Astrocyte of the hippocampus (primary cell): ENCODE data around the gene MYCBP2.
A peak's percentile ranks its signal among the peaks of the same experiment; 100 is the strongest.

Source experiments
- DNase-seq: peaks from one replicate; pipeline ENCODE4 v3.0.0; 2011; ENCODE audit warnings: low read depth, low spot score

The MYCBP2 gene

DNA sequence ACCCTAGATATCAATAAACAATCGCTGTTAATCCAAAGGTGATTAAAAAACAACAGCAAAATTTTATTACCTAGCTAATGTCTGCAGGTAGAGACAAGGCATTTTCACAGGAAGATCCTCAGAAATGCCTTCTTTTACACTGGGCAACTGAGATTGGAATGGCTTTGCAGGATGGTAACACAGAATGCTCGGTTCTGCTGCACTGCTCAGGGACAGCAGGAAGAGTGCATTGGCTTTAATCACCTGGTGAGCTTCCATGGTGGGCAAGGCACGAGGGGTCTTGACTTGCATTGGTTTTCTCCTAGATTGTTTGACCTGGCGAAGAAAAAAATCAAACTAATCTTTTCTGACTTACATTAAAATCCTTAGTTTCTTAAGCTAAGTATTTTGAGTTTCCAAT lies 231.6 kb downstream of the MYCBP2 start:
- DNase-seq, result no peak

DNA sequence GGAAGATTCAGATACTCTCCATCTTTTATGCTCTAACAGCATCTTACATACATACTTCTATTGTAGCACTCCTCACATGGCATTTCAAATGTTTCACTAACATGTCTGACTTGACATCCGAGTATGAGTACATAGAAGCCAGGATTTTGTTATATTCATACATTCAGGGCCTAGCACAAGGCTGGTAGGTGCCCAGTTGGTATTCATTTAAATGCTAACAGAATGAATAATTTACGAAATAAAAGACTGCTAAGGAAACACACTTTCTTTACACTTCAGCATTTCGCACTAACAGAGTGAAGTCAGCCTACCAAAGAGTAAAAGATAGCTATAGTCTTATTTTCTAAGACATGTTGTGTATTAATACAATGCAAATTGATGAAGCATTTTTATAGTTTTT lies 232.1 kb downstream of the MYCBP2 start:
- DNase-seq, result no peak

DNA sequence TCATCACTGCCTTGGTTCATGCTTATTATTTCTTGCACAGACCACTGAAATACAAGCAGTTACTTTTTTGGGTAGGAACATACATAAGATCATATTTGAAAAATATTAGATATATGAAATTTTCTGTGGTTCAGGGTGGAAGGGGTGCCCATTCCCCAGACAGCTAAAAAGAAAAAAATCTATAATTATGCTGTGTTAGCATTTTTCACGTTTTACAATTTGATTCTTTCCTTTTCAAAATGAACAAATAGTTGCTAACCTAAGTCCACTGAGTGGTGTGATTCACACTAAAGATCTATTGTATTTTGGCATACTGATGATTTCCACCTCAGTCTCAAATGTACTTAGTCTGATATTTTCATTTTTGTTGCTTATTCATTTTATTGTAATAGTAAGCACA lies 233.2 kb downstream of the MYCBP2 start:
- no peak for DNase-seq

DNA sequence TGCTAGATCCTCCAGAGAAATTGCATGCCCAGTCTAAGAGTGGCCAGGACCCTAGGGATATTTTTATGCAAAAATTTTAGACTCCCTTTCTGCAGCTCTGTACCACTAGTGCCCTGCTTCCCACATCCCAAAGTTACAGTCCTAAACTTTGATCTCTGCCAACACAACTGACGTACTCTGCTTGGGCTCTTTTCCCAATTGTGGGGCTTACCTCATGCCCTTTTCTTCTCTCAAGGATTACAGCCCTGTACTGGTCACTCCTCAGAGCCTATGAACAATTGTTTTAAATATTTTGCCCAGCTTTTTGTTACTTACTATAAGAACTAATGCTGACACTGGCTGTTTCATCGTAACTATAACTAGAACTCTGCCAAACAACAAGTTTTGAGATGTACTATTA lies 242.1 kb downstream of the MYCBP2 start:
- no peak for DNase-seq

DNA sequence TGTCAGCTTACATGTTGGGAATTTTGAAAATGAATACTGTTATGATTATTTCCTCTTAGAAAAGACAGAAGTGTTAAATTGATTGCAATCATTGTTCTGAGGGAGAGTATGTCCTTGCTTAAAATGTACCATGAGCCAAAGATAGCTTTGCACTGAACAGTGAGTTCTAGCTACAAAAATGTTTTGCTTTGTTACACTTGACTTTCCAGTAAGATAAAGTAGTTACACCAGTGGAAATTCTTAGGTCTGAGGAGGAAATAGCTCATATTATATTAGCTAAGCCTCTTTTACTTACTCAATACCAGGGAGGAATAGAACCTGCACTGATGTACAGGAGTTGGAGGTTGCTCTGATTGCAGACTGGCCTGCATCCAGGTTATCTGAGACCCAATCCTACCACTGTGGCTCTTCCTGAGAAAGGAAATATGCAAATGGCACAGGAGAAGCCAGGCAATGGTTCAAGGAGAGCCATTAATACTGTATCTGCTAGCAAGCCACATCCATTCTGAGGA lies 246.9 kb downstream of the MYCBP2 start:
- DNase-seq, result no peak

DNA sequence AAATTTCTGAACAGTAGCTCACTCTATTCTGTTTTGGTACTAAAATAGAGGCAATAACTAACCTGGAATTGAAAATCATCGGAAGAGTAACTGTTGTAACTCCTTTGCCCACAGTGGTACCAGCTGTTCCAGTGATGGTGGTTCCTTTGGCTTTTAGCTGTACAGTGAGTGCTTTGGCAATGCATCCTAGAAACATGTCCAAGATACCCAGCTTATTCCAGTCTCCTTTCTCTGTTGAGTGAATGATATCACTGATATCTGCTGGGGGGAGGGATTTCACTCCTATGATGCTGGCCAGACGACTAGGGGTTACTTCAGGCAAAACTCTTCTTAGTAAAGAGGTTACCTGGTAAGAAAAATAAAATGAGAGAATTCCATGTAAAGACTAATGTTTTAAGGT lies 259.4 kb downstream of the MYCBP2 start:
- DNase-seq, result no peak

DNA sequence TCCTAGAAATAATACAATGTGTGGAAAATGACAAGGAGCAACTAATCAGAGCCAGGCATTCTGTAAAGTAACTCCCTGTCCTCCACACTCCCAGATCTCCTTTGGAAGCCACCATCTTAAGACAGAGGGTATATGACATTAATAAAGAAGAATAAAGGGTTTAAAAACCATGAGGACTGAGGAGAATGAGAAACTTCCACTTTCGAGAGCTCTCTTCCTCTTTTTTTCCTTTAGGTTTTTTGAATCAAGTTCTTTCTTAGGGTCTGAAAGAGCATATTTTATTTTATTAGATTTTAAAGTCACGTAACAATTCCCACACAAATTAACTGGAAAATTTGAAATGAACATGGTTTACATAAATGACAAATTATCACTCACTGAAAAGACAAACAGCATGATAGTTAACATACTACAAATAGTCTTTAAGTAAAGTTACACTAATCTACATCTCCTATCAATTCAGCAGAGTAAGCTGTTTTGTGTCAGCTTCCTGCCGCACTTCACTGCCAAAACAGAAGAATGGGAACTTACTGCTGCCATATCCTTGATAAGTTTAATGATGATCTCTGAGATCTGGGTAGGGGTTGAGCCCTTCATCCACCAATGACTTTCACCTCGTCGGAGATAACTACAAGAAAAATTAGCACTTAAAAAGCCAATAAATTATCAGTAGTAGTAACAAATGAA lies 261.3 kb downstream of the MYCBP2 start:
- no peak for DNase-seq

DNA sequence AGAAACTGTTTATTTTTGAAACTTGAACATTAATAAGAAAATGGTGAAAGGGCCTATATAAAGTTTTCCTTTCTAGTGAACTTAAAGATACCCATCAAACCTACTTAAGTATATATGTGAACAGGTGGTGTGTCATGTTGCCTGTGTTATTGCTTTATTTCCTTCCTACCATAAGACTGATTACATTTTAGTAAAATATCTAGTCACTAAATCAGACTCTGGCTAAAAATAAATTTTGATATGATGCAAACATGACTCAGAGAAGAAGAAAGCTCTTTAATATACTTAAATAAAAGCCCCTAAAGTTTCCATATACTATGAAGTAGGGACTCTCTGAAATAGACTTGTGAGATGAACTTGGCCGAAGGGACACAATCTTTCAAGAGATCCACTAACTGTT lies 264.8 kb downstream of the MYCBP2 start:
- DNase-seq, result no peak

DNA sequence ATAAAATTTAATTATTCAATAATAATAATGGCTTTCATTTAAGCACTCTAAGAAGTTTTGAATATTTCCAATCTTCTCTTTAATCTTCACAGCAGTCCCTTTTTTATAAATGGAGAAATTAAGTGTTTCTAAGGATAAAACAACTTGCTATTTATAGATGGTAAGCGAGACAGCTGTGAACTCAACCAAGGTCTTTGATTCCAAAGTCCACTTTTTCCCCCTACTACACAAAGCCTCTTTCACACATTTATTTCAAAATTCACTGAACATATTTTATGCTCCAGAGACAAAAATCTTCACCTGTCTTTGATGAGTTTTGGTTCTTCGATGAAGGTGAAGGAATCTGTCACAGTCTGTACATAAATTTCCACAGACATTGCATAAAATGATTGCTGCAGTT lies 265.5 kb downstream of the MYCBP2 start:
- DNase-seq, result no peak

DNA sequence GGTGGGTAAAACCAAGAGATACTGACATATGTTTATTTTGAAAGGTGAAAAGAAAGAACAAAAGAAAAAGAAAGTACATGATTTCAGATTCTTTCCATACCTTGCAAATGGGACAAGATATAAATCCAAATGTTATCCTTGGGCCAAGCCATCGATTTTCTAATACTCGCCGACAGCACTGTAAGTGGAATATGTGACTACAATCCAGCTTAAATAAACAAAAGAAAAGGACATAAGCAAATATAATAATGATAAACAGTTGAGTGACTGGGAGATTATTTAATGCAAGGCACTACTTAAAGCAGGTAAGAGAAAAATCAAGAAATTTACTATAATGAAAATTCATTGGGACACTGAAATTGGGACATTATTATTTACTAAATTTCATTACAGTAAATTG lies 270.0 kb downstream of the MYCBP2 start:
- DNase-seq, result no peak

DNA sequence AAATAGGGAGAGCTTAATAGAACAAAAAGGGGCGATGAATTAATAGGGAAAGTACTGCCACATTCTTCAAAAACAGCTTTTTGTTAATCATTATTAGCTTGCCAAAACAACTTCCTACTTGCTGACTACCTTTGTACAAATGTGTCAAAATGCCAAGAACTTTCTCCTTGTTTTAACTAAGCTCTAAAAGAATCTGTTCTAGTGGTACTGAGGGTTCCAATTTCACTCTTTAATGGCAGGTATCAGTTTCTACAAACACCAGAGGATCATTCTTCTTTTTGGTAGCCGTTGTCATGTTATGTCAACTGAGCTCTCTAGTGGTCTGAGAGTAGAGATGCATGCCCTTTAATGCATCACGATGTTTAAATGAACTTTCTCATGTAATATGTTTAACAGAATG lies 270.5 kb downstream of the MYCBP2 start:
- peak; percentile 26 for DNase-seq

DNA sequence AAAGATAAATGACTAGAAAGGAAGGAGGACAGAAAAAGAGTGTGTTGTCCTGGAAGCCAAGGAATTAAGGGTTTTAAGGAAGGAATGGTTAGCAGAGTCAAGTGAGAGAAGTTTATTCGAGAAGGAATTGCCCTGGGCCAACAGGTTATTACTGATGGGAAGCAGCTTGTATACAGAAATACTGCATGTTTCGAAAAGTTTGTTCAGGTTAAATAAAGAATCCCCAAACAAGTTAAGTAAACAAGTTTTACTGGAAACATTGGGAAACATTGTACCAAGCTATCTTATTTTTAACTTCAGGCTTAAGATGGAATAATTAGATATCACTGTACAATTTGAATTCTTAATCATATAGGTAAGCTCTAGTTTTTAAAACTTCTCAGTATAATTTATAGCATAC lies 271.7 kb downstream of the MYCBP2 start:
- no peak for DNase-seq

DNA sequence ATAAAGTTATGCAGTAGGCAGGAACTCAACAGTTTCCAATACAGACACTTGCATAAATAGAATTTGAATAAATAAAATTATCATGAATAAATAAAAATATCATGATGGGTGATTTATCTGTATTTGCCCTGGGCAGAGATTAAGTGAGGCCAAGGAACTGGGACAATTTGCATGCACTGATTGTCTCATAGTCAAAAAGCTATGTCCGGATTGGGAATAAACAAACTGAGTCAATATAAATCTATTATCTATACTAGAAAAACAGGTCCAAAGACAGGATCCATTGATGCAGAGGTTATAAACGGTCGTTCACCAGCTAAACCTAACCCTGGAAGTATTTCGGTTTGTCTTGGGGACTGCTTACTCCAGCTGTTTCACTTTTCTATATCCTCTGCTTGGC lies 273.7 kb downstream of the MYCBP2 start:
- DNase-seq, result no peak

DNA sequence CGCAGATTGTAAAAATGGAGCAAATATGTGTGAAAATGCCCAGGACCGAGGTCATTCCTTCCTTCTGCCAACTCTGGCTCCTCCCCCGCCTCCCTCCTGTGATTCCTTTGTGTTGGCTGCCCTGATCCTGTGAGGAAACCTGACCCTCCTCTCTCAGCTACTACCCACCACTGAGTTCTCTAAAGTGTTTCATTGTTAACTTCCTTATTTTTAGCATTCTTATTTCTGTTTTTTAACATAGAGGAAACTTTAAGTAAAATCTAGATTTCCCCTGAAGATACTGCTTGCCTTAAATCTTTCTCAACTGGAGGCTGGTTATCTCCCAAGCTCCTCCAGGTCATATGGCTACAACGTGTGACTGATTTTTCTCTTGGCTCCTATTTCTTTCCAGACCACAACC lies 278.2 kb downstream of the MYCBP2 start:
- DNase-seq, result peak; percentile 16

DNA sequence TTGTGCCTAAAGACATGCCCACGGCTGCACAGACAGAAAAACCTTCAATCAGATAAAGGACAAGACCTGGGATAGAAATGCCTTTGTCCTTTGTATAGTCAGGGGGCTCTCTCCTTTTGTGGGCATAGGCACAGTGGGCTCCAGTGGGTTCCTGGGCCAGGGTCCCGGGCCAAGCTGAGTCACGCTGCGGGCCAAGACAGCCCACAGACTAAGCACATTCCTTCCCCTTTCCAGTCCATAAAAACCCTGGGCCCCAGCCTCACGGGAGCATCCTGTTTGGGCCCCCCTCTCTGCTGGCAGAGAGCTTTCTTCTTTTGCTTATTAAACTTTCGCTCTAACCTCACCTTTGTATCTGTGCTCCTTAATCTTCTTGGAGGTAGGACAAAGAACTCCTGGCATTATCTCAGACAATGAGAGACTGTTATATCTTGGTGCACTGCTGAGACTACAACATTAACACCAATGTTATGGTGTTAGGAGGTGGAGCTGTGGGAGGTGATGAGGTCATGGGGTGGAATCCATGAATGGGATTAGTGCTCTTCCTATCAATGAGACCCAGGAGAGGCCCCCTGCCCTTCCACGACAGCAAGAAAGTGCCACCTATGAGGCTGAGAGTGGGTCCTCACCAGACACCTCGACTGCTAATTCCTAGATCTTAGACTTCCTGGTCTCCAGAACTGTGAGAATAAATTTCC lies 279.1 kb downstream of the MYCBP2 start:
- DNase-seq, result no peak

DNA sequence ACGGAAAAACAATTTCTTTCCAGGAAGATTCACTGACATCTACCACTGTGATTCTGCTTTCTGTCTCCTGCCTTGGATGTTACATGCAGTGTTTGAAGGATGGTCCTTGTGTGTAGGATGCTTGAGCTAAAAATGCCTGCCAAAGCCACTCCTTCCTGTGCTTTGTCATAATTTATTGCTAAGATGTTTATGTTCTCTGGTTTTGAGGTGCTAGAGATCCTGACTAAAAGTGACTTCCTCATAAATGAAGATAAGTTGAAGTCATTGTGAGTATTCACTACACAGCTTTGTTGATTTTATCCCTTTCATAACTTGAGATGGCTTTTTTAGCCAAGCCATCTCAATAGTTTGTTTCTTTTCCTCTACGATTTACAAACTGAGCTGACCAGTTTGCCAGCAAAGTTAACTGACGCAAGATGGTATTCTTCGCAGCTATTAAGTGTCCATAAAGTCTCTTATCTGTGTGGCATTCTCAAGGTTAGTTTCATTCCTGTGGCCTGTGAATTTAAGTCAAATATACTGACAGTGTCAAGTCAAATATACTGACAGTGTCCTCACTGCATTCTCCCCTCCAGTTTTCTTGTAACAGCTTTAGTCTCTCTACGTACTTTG lies 284.2 kb downstream of the MYCBP2 start:
- DNase-seq, result no peak

DNA sequence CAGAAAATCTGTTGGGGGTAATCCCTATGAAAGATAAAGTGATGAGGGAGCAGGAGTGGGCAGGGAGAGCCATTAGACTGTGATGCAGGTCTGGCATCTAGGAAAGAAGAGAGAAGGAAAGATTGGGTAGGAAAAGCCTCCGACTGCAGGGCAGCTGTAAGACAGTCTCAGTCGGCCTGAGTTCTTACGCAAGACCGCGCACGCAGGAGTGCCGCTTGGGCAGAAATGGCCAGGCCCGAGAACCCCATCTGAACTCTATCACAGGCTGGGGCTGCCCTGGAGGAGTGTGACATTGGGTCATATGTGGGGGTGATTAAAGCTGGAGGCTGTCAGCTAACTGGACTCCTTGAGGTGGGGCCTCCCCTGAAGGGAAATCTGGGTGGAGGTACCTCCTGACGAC lies 286.1 kb downstream of the MYCBP2 start:
- no peak for DNase-seq

DNA sequence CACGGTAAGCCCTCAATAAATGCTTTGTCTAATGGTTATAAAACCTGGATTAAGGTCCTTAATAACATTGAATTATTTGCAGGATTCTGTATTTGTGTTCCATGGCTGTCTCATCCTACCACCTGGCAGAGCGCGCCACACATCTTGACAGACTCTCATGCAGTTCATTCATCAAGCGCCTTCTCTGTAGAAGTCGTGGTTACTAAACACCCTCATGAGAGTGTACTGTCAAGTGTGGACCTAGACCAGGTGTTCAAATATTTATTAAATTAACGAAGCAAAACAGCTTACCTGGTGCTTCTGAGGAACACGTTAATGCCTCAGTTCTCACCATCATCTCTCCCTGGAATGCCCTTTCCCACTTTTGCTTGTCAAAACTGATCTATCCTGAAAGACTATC lies 286.8 kb downstream of the MYCBP2 start:
- DNase-seq, result no peak

DNA sequence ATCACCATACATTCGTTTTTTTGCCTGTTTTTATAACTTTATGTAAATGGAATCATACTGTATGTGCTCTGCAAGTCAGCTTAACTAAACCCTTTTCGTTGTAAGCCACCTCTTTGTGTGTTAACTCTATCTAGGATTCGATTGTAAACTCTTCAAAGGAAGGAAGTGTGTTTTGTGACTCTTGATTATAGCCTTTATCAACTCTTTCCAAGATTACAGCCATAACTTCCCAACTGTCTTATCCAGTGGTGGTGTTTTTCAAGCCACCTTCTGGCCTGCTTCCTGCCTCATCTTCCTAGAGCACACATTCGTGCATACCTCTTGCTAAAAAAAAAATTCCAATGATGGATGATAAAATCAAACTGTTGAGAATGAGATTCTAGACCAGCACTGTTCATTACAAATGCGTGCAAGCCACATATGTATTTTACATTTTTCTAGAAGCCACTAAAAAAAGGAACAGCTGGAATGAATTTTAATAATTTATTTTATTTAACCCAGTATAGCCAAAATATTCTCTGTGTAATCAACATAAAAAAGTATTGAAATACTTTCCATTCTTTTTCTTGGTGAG lies 287.9 kb downstream of the MYCBP2 start:
- DNase-seq, result no peak

DNA sequence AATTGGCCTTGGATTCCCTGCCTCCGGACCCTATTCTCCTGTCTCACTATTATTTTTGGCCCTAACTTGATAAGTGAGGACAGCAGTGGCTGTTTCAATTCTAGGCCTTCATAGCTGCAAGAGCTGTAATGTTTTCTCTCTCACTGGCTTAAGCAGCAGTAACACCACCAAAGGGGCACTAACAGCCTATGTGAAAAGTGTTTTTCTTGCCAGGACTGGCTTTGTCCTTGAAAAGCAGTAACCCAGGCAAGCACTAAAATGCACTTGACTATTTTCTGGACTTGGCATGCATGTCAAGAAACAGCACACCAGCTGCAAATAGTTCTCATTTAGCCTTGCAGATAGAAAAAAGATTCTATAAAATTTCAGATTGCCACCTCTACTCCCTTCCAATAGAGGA lies 290.6 kb downstream of the MYCBP2 start:
- DNase-seq, result no peak

DNA sequence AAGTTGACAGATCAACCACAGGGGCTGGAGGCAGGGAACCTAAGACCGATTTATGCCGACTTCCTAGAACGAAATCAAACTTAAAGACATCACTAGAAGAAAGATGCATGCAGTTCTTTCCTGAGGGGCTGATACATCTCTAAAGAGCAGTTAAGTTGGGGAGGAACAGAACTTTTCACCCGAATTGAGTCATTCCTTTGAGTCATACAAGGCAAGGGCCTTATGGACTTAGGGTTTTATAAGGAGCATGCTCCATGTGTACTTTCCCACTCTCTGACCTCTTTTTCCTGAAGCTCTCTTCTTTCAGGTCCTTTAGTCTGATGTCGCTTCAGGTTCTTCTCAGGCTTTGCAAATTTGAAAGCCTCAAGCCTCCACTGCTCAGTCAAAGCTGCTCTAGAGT lies 292.0 kb downstream of the MYCBP2 start:
- no peak for DNase-seq

DNA sequence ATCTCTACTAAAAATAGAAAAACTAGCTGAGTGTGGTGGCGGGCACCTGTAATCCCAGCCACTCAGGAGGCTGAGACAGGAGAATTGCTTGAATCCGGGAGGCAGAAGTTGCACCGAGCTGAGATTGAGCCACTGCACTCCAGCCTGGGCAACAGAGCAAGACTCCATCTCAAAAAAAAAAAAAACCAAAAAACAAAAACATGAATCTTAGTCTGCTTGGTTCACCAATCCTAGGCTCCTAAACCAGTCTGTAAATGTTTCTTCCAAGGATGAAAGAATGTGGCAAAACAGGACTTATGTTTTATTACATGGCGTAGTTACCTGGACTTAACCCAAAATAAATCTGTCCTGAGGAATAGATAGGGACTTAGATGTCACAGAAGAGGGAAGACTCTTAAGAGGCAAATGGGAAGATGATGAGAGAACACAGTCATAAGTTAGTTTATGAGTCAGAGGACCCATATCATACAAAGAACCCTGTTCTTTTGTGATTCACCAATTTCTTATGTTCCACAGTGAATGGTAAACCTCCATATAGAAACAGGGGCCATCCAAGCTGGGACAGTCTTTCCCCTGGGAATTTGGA lies 293.1 kb downstream of the MYCBP2 start:
- DNase-seq, result no peak
